K562 (cell line): ENCODE results near the gene CERS6. TPM values are rescaled to one million over a fixed set of nuclear protein-coding genes. Genes with fewer than 3 reads are reported as not detected.

Experiments
- CHCHD3 ChIP-seq: fragments of 250-450 bp; sonication (Bioruptor Pico); IDR thresholded peaks from 2 replicates; pipeline ENCODE4 v2.1.2; 2022; ENCODE audit warnings: mild to moderate bottlenecking
- DNMT1 ChIP-seq: fragments of 450-650 bp; IDR thresholded peaks from 2 replicates; pipeline ENCODE4 v1.6.1; 2016; ENCODE audit warnings: antibody characterized with exemption, mild to moderate bottlenecking
- ELF2 ChIP-seq: fragments of 250-450 bp; sonication (Bioruptor Pico); IDR thresholded peaks from 2 replicates; pipeline ENCODE4 v1.5.0; 2021; ENCODE audit warnings: mild to moderate bottlenecking
- GTF2F1 ChIP-seq: IDR thresholded peaks from 2 replicates; pipeline ENCODE4 v1.6.1; 2011; ENCODE audit warnings: low read depth, low read length, improper control_type of control experiment
- HDAC3 ChIP-seq: fragments of 450-650 bp; IDR thresholded peaks from 2 replicates; pipeline ENCODE4 v1.6.1; 2018; ENCODE audit warnings: borderline replicate concordance, mild to moderate bottlenecking, moderate library complexity; ENCODE audit not compliant: partially characterized antibody
- MAZ ChIP-seq, 2 experiments: fragments of 450-650 bp in 1 of 2; sonication (generic) in 1 of 2; formaldehyde crosslinking; IDR thresholded peaks in 1 of 2; conservative IDR thresholded peaks in 1 of 2; 2 replicates each; pipeline versions ENCODE4 v1.4.0 to v1.5.0; 2020; ENCODE audit warnings: mild to moderate bottlenecking in 1 of 2, missing genetic modification reagents in 1 of 2
- NBN ChIP-seq: fragments of 450-650 bp; IDR thresholded peaks from 2 replicates; pipeline ENCODE4 v1.6.1; 2016; ENCODE audit warnings: low read depth, mild to moderate bottlenecking
- NEUROD1 ChIP-seq: fragments of 150-350 bp; IDR thresholded peaks from 2 replicates; pipeline ENCODE4 v1.6.1; 2014; ENCODE audit warnings: borderline replicate concordance, low read length, low read depth; ENCODE audit not compliant: partially characterized antibody
- POU5F1 ChIP-seq: fragments of 150-350 bp; IDR thresholded peaks from 2 replicates; pipeline ENCODE4 v1.6.1; 2014; ENCODE audit warnings: borderline replicate concordance, low read length, low read depth, mild to moderate bottlenecking; ENCODE audit not compliant: partially characterized antibody
- PRPF4 ChIP-seq: fragments of 200-400 bp; formaldehyde crosslinking; IDR thresholded peaks from one replicate; pipeline ENCODE4 v1.6.1; 2017; ENCODE audit warnings: low read length, low read depth, mild to moderate bottlenecking; ENCODE audit not compliant: insufficient read depth, poor library complexity, severe bottlenecking
- RBM34 ChIP-seq: fragments of 200-400 bp; formaldehyde crosslinking; IDR thresholded peaks from 2 replicates; pipeline ENCODE4 v1.6.1; 2018; ENCODE audit warnings: low read length, borderline replicate concordance; ENCODE audit not compliant: insufficient read depth
- RHOXF2B ChIP-seq: fragments of 250-450 bp; sonication (Bioruptor Pico); conservative IDR thresholded peaks from 2 replicates; pipeline ENCODE4 v1.5.1; 2021
- SPI1 ChIP-seq: IDR thresholded peaks from 2 replicates; pipeline ENCODE4 v1.6.1; 2011; ENCODE audit warnings: low read depth, low read length, control low read depth, borderline replicate concordance
- TCF7L2 ChIP-seq: fragments of 150-350 bp; IDR thresholded peaks from 2 replicates; pipeline ENCODE4 v1.6.1; 2016; ENCODE audit warnings: low read depth, mild to moderate bottlenecking, low read length, moderate library complexity
- UBTF ChIP-seq, 2 experiments: IDR thresholded peaks; 2 replicates each; pipeline ENCODE4 v1.6.1; 2012; ENCODE audit warnings: improper control_type of control experiment in 2 of 2, low read depth in 2 of 2, low read length in 2 of 2, borderline replicate concordance in 1 of 2
- ZBTB43 ChIP-seq: sonication (generic); formaldehyde crosslinking; IDR thresholded peaks from 2 replicates; pipeline ENCODE4 v1.8.0; 2023; ENCODE audit warnings: mild to moderate bottlenecking, missing genetic modification reagents
- ZBTB49 ChIP-seq: sonication (generic); formaldehyde crosslinking; IDR thresholded peaks from 2 replicates; pipeline ENCODE4 v1.8.0; 2022; ENCODE audit warnings: missing genetic modification reagents, mild to moderate bottlenecking, borderline replicate concordance
- ZNF133 ChIP-seq: fragments of 250-450 bp; sonication (Bioruptor Pico); IDR thresholded peaks from 2 replicates; pipeline ENCODE4 v1.4.0; 2020; ENCODE audit warnings: mild to moderate bottlenecking
- ZNF143 ChIP-seq: sonication (generic); formaldehyde crosslinking; IDR thresholded peaks from 2 replicates; pipeline ENCODE4 v1.9.0; 2022; ENCODE audit warnings: mild to moderate bottlenecking, missing genetic modification reagents
- ZNF165 ChIP-seq: fragments of 250-450 bp; sonication (Bioruptor Pico); IDR thresholded peaks from 2 replicates; pipeline ENCODE4 v1.4.0; 2020; ENCODE audit warnings: borderline replicate concordance
- ZNF583 ChIP-seq: fragments of 250-450 bp; sonication (Bioruptor Pico); IDR thresholded peaks from 2 replicates; pipeline ENCODE4 v1.4.0; 2020
- polyA plus RNA-seq, 8 experiments: library from polyadenylated mRNA; depleted of rRNA in 4 of 8; stranded (reverse) in 5 of 8; unstranded in 3 of 8; fragments of >200 nt; fragmentation: Nextera tagmentation in 2 of 8; fragmentation: Illumina TruSeq in 1 of 8; extraction: Ambion mirVana in 2 of 8; extraction: Trizol in 1 of 8; gene quantifications; 2 replicates each; pipeline versions ENCODE4 v1.2.1 to v1.2.3, GENCODE V29; 2011 to 2014; ENCODE audit warnings: inconsistent platforms in 1 of 8, missing spikeins in 1 of 8
- total RNA-seq, 7 experiments: library from RNA; depleted of rRNA in 6 of 7; stranded (reverse); fragments of >200 nt in 6 of 7; fragmentation: Illumina TruSeq in 2 of 7; extraction: Trizol in 2 of 7; gene quantifications; 2 replicates each; pipeline versions ENCODE4 v1.2.1 to v1.2.3, GENCODE V29; 2011 to 2021; ENCODE audit warnings: low replicate concordance in 1 of 7

CERS6 gene
- total and polyA plus RNA-seq, 9 of the 15 experiments (the other 6 are each of a cell fraction or from before 2014, with no cell fraction given), result 1.6 to 13.6 (median 11.4) TPM

GRCh38 chr2:168455645-168456520, at the start of gene CERS6 (continued):
- TF ChIP-seq UBTF (IDR thresholded peaks at IDR 0.05; ENCODE audit: borderline replicate concordance in 1 of 2, low read depth in 2 of 2, low read length in 2 of 2) (peak; percentile 93 to 99), DNMT1 (no peak), RBM34 (no peak), NBN (no peak), SPI1 (peak; percentile 94), MAZ (CRISPR knock-in tag; conservative IDR thresholded peaks at IDR 0.05 in 1 of 2, IDR thresholded peaks at IDR 0.05 in 1 of 2) (peak; percentile 68 to 75; a peak in 3 of 4 replicates), POU5F1 (no peak), ZNF143 (0 out of 2 replicates have a peak, but pooled peaks have one; percentile 24), RHOXF2B (CRISPR knock-in tag) (no peak), ZBTB43 (CRISPR knock-in tag) (peak; percentile 91), ZNF583 (CRISPR knock-in tag) (no peak), NEUROD1 (peak; percentile 34), GTF2F1 (0 out of 2 replicates have a peak, but pooled peaks have one; percentile 69), ZNF133 (CRISPR knock-in tag) (no peak), PRPF4 (no peak), ZBTB49 (CRISPR knock-in tag) (peak; percentile 95; the same call in 1 of the 2 replicates), HDAC3 (no peak), ZNF165 (CRISPR knock-in tag) (no peak), ELF2 (CRISPR knock-in tag) (peak; percentile 55; the same call in 1 of the 2 replicates), CHCHD3 (peak; percentile 41; the same call in 1 of the 2 replicates), TCF7L2 (no peak)
